Kidney (tissue), 14 donors: ENCODE results near the gene POMGNT2. TPM values are rescaled to one million over a fixed set of nuclear protein-coding genes. Genes with fewer than 3 reads are reported as not detected.

Experiments used
- DNase-seq, 5 donors: peaks; one replicate each; pipeline ENCODE4 v3.0.0-alpha.2; 2013 to 2020
- FAIRE-seq: peaks from 2 replicates; lab custom pipeline; 2012; peaks lifted over from hg19 to GRCh38; lab: Jason Lieb, UNC
- H3K27ac ChIP-seq, 2 donors: one replicate each; pipeline ENCODE4 v1.7.0; 2013; ENCODE audit warnings: low read depth in 2 of 2, low read length in 2 of 2, inconsistent platforms in 1 of 2
- H3K27me3 ChIP-seq: one replicate; pipeline ENCODE4 v1.7.1; 2013; ENCODE audit warnings: low read length, inconsistent platforms; ENCODE audit not compliant: control insufficient read depth, insufficient read depth
- H3K36me3 ChIP-seq, 3 donors: one replicate each; pipeline versions ENCODE4 v1.7.0 to v1.7.1; 2013; ENCODE audit warnings: low read length in 3 of 3, control low read depth in 1 of 3, inconsistent platforms in 1 of 3; ENCODE audit not compliant: insufficient read depth in 3 of 3, control insufficient read depth in 2 of 3
- H3K4me1 ChIP-seq, 3 donors: one replicate each; pipeline versions ENCODE4 v1.7.0 to v1.7.1; 2013; ENCODE audit warnings: low read length in 3 of 3, inconsistent platforms in 1 of 3, low read depth in 1 of 3; ENCODE audit not compliant: control insufficient read depth in 2 of 3, insufficient read depth in 2 of 3
- H3K4me3 ChIP-seq, 3 donors: one replicate each; pipeline versions ENCODE4 v1.7.0 to v1.8.1; 2013; ENCODE audit warnings: low read length in 3 of 3, control low read depth in 1 of 3, inconsistent platforms in 1 of 3
- H3K9ac ChIP-seq, 3 donors: one replicate each; pipeline versions ENCODE4 v1.7.0 to v1.7.1; 2013; ENCODE audit warnings: low read length in 3 of 3, control low read depth in 1 of 3, inconsistent platforms in 1 of 3
- H3K9me3 ChIP-seq, 3 donors: one replicate each; pipeline versions ENCODE4 v1.7.0 to v1.7.1; 2013; ENCODE audit warnings: low read length in 3 of 3, control low read depth in 1 of 3, inconsistent platforms in 1 of 3; ENCODE audit not compliant: control insufficient read depth in 2 of 3, insufficient read depth in 1 of 3
- intact Hi-C: fragments of 100-400 bp; cut with DNase I; formaldehyde crosslinking; loops from one replicate; pipeline ENCODE4 v1.11.1; 2022
- polyA plus RNA-seq: library from polyadenylated mRNA; stranded (reverse); fragments of 350-450 nt; fragmentation: Illumina TruSeq; extraction: RNeasy Lipid Tissue Mini Kit (QIAGEN cat#74804); gene quantifications from one replicate; pipeline ENCODE4 v1.2.3, GENCODE V29; 2014; ENCODE audit warnings: low read depth, low replicate concordance; ENCODE audit not compliant: insufficient read depth
- total RNA-seq: library from RNA; stranded (reverse); fragmentation: NEBNext Ultra II Directional; extraction: Animal tissue kit (Norgen Biotek cat#: 25700); gene quantifications from one replicate; pipeline ENCODE4 v1.2.1, GENCODE V29; 2021
- TF ChIP-seq, protein P1 (sequence below): IDR thresholded peaks from 3 replicates; pipeline ENCODE4 v1.5.1; 2012; ENCODE audit warnings: mild to moderate bottlenecking, moderate library complexity, borderline replicate concordance; ENCODE audit not compliant: insufficient read depth; ENCODE audit errors: extremely low read depth
- donor health status: control.
- donor health status: control.
- donor health status: control.
- donor health status: control.
- donor health status: control.
- donor health status: DM: yes; HTN: yes; CAD: no.
- donor health status: Normal renal cell carcinoma (clear cell type).

The POMGNT2 gene
- total and polyA plus RNA-seq, 2 donors from 2014 or later = 15.4 to 16.0 TPM

- FAIRE-seq = no peak
Measured at GRCh38 chr3:43144761-43145490, 39.0 kb upstream of the POMGNT2 start.

GRCh38 chr3:43142472-43142871 lies 36.6 kb upstream of the POMGNT2 start:
- H3K4me1 ChIP-seq = no peaks in the 10 kb centered on the region
- FAIRE-seq = no peak
- TF ChIP-seq, protein P1, sequence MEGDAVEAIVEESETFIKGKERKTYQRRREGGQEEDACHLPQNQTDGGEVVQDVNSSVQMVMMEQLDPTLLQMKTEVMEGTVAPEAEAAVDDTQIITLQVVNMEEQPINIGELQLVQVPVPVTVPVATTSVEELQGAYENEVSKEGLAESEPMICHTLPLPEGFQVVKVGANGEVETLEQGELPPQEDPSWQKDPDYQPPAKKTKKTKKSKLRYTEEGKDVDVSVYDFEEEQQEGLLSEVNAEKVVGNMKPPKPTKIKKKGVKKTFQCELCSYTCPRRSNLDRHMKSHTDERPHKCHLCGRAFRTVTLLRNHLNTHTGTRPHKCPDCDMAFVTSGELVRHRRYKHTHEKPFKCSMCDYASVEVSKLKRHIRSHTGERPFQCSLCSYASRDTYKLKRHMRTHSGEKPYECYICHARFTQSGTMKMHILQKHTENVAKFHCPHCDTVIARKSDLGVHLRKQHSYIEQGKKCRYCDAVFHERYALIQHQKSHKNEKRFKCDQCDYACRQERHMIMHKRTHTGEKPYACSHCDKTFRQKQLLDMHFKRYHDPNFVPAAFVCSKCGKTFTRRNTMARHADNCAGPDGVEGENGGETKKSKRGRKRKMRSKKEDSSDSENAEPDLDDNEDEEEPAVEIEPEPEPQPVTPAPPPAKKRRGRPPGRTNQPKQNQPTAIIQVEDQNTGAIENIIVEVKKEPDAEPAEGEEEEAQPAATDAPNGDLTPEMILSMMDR = no peak
- DNase-seq = no peak
- no peak overlapping the region for H3K4me3 ChIP-seq
- H3K9me3 ChIP-seq = no peaks in the 10 kb centered on the region
- no peaks in the 10 kb centered on the region for H3K27me3 ChIP-seq
- no peaks in the 10 kb centered on the region for H3K36me3 ChIP-seq
- intact Hi-C loops = no loop called here
- no peak overlapping the region for H3K27ac ChIP-seq
- H3K9ac ChIP-seq = no peak overlapping the region

More at GRCh38 chr3:43144761-43145490, 39.0 kb upstream of the POMGNT2 start:
- Histone ChIP-seq H3K27me3 (no peaks in the 10 kb centered on the region), H3K9me3 (no peaks in the 10 kb centered on the region), H3K36me3 (no peaks in the 10 kb centered on the region), H3K27ac (no peak overlapping the region), H3K9ac (no peak overlapping the region), H3K4me1 (no peaks in the 10 kb centered on the region), H3K4me3 (no peak overlapping the region)
- TF ChIP-seq, protein P1 = no peak
- no peak for DNase-seq
- intact Hi-C loops = no loop called here

DNA sequence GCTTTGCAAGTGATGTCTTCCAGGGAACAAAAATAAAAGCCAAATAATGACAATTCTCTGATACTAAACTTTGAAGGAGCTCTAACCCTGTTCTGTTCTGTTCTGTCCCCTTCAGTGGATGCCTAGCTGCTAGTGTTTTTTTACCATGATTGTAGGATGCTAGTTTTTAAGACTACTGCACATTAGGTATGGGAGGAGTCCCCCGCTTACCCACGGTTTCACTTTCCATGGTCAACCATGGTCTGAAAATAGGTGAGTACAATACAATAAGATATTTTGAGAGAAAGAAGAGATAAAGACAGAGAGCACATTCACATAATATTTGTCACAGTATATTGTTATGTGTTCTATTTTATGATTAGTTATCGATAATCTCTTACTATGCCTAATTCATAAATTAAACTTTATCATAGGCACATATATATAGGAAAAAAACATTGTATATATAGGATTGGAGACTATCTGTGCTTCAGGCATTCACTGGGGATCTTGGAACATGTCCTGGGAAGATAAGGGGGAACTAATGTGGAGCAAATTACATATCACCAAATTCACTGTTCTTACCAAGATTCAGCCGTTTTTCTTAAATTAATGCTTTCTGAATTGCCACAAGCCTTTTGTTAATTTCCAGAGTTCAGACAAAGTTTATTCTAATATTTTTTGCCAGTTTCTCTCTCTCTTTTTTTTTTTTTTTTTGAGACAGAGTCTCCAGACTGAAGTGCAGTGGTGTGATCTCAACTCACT lies 32.8 kb upstream of the POMGNT2 start:
- no peak for FAIRE-seq

More for the DNA sequence above, 32.8 kb upstream of the POMGNT2 start:
- TF ChIP-seq, protein P1 = no peak
- Histone ChIP-seq H3K27ac (no peak overlapping the region), H3K36me3 (no peaks in the 10 kb centered on the region), H3K27me3 (no peaks in the 10 kb centered on the region), H3K9ac (no peak overlapping the region), H3K4me3 (no peak overlapping the region), H3K9me3 (no peaks in the 10 kb centered on the region), H3K4me1 (no peaks in the 10 kb centered on the region)
- intact Hi-C loops = no loop called here
- no peak for DNase-seq
